ENCODE results near the gene TEAD1. TPM values are rescaled to one million over a fixed set of nuclear protein-coding genes. Genes with fewer than 3 reads are reported as not detected.

The TEAD1 gene
- total RNA-seq, 2 experiments from 2014 or later: 5.6 to 10.8 TPM

DNA sequence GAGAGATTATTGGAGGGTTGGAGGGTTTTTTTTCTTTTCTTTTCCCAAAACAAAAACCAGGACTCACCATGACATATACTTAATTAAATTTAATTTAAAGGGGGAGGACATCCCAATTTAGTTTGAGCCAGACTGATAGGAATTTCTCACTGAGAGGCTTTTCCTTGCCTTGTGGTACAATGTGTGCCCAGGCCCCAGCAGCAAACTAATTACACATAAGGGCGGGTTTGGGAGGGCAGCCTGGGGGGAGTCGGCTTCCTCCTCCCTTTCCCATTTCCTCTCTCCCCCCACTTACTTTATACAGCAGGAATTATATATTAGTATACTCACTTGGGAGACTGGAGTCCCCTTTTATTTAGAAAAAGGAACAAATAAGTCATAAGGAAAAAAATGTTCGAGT, 2.9 kb downstream of the TEAD1 start:
- Histone ChIP-seq H3K9me3 (ENCODE audit: low read length) (no peaks in the 10 kb centered on the region), H3K4me2 (ENCODE audit: low read length) (no peak overlapping the region), H2AFZ (ENCODE audit: low read length) (no peak overlapping the region), H3K4me1 (ENCODE audit: insufficient read depth, low read length, poor library complexity, severe bottlenecking) (peaks cover 3% of the 10 kb centered on the region), H3K79me2 (ENCODE audit: insufficient read depth, low read depth, low read length) (no peaks in the 10 kb centered on the region; the same call in 1 of the 2 replicates), H3K4me3 (ENCODE audit: low read depth, low read length, poor library complexity, severe bottlenecking) (no peak overlapping the region), H3K9me2 (ENCODE audit: insufficient read depth, low read length) (no peaks in the 10 kb centered on the region), H3K36me3 (ENCODE audit: insufficient read depth, low read length) (no peaks in the 10 kb centered on the region), H3K27ac (ENCODE audit: low read depth, low read length, poor library complexity, severe bottlenecking) (no peak overlapping the region), H4K20me1 (ENCODE audit: insufficient read depth, low read length) (peaks cover 3% of the 10 kb centered on the region; the same call in 1 of the 2 replicates)
- intact Hi-C loops (cut with micrococcal nuclease; ENCODE audit: unreplicated experiment): loop anchor here (10.0 kb wide), 1 partner anchor 208 kb away; no protein-coding TSS in a partner anchor
- no peak for DNase-seq (ENCODE audit: low spot score)
- ChIA-PET POLR2A (interaction anchor here (1.0 kb wide), 1 partner anchor 52 kb away, joined by 3 read pairs; no protein-coding TSS in a partner anchor), CTCF (ENCODE audit: unreplicated experiment) (no interaction called here)
- no TSS peak for BruUV-seq (replicated peaks)
- TF ChIP-seq CTCF (conservative IDR thresholded peaks at IDR 0.05; ENCODE audit: low read length): no peak
- TF ChIP-seq EZH2phosphoT487 (IDR thresholded peaks at IDR 0.05; ENCODE audit: borderline replicate concordance, low read depth, low read length): no peak

DNA sequence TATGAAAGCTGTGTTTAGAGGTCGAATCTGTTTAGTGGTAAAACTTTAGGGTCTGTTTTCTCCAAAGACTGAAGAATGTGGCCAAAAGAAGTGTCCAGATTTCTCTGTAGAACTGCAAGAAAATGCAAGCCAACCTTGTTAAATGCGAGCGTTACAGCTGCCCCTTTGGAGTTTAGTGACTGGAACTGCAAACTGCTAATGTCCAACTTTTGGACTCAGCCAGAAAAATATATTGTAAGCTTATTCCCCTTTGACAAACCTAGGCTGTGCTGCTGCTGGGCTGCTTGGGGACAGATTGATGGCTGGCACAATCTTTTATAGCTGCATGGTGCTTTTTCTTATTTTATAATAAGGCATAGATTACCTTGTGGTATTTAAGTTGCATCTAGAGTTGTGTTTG, 3.9 kb downstream of the TEAD1 start:
- H3K27ac ChIP-seq (ENCODE audit: low read depth, low read length, poor library complexity, severe bottlenecking): no peak overlapping the region
- TF ChIP-seq EZH2phosphoT487 (IDR thresholded peaks at IDR 0.05; ENCODE audit: borderline replicate concordance, low read depth, low read length) (no peak), CTCF (conservative IDR thresholded peaks at IDR 0.05; ENCODE audit: low read length) (no peak)
- H3K4me2 ChIP-seq (ENCODE audit: low read length): no peak overlapping the region
- H2AFZ ChIP-seq (ENCODE audit: low read length): no peak overlapping the region
- H3K79me2 ChIP-seq (ENCODE audit: insufficient read depth, low read depth, low read length): no peaks in the 10 kb centered on the region; the same call in 1 of the 2 replicates
- BruUV-seq (replicated peaks): no TSS peak
- H3K9me3 ChIP-seq (ENCODE audit: low read length): no peaks in the 10 kb centered on the region
- DNase-seq (ENCODE audit: low spot score): no peak
- peaks cover 3% of the 10 kb centered on the region; the same call in 1 of the 2 replicates for H4K20me1 ChIP-seq (ENCODE audit: insufficient read depth, low read length)
- CTCF ChIA-PET (ENCODE audit: unreplicated experiment): no interaction called here
- H3K4me3 ChIP-seq (ENCODE audit: low read depth, low read length, poor library complexity, severe bottlenecking): no peak overlapping the region
- intact Hi-C loops (cut with micrococcal nuclease; ENCODE audit: unreplicated experiment): loop anchor here (10.0 kb wide), 1 partner anchor 207 kb away; no protein-coding TSS in a partner anchor
- H3K36me3 ChIP-seq (ENCODE audit: insufficient read depth, low read length): no peaks in the 10 kb centered on the region
- no peaks in the 10 kb centered on the region for H3K9me2 ChIP-seq (ENCODE audit: insufficient read depth, low read length)
- H3K4me1 ChIP-seq (ENCODE audit: insufficient read depth, low read length, poor library complexity, severe bottlenecking): peaks cover 3% of the 10 kb centered on the region
- POLR2A ChIA-PET: interaction anchor here (0.6 to 1.2 kb wide), 2 partner anchors 12 to 795 kb away, joined by 3 read pairs; no protein-coding TSS in a partner anchor

DNA sequence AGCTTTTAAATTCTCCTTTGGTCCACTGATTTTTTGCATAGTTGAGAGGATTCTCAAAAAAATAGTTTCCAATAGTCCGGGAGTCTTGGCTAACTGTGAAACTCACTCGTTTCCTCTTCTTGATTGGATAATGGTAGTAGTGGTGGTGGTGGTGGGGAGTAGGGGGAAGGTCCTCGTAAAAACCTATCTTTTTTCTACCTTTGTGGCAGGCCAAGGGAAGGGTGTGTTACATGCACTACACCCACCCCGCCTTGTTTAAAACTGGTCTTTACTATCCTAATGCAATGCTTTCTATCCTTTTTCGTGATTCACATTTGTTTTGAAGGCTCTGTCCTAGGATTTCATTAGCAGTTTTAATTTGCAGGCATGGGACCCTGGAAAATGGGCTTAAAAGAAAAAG, 4.8 kb downstream of the TEAD1 start:
- no peak for TF ChIP-seq CTCF (conservative IDR thresholded peaks at IDR 0.05; ENCODE audit: low read length)
- TF ChIP-seq EZH2phosphoT487 (IDR thresholded peaks at IDR 0.05; ENCODE audit: borderline replicate concordance, low read depth, low read length): no peak
- no peak overlapping the region for H3K4me2 ChIP-seq (ENCODE audit: low read length)
- H2AFZ ChIP-seq (ENCODE audit: low read length): no peak overlapping the region
- BruUV-seq (replicated peaks): no TSS peak
- no peaks in the 10 kb centered on the region; the same call in 1 of the 2 replicates for H3K79me2 ChIP-seq (ENCODE audit: insufficient read depth, low read depth, low read length)
- DNase-seq (ENCODE audit: low spot score): no peak
- no peaks in the 10 kb centered on the region for H3K9me2 ChIP-seq (ENCODE audit: insufficient read depth, low read length)
- H3K4me3 ChIP-seq (ENCODE audit: low read depth, low read length, poor library complexity, severe bottlenecking): no peak overlapping the region
- H3K9me3 ChIP-seq (ENCODE audit: low read length): no peaks in the 10 kb centered on the region
- H3K36me3 ChIP-seq (ENCODE audit: insufficient read depth, low read length): no peaks in the 10 kb centered on the region
- H4K20me1 ChIP-seq (ENCODE audit: insufficient read depth, low read length): peaks cover 3% of the 10 kb centered on the region; the same call in 1 of the 2 replicates
- ChIA-PET POLR2A (interaction anchor here (1.2 kb wide), 1 partner anchor 12 kb away, joined by 3 read pairs; no protein-coding TSS in a partner anchor), CTCF (ENCODE audit: unreplicated experiment) (no interaction called here)
- no peak overlapping the region for H3K27ac ChIP-seq (ENCODE audit: low read depth, low read length, poor library complexity, severe bottlenecking)
- H3K4me1 ChIP-seq (ENCODE audit: insufficient read depth, low read length, poor library complexity, severe bottlenecking): peaks cover 3% of the 10 kb centered on the region
- intact Hi-C loops (cut with micrococcal nuclease; ENCODE audit: unreplicated experiment): loop anchor here (10.0 kb wide), 1 partner anchor 206 kb away; no protein-coding TSS in a partner anchor
